Upper lobe of right lung (tissue), 1 donor: ENCODE data around the gene DLG4. TPM values are rescaled to one million over a fixed set of nuclear protein-coding genes. Genes with fewer than 3 reads are reported as not detected.
A peak's percentile ranks its signal among the peaks of the same experiment; 100 is the strongest.

ENCODE experiments used
- ATAC-seq: fragments of 200-7000 bp; cut with Tn5 transposase; one replicate; pipeline ENCODE4 v1.9.1; 2020; ENCODE audit warnings: mild to moderate bottlenecking, moderate library complexity
- DNase-seq: peaks from one replicate; pipeline ENCODE4 v3.0.0-alpha.2; 2020
- H3K27ac ChIP-seq: fragments of 200-600 bp; one replicate; pipeline ENCODE4 v1.8.0; 2022
- H3K27me3 ChIP-seq: fragments of 200-600 bp; one replicate; pipeline ENCODE4 v1.8.0; 2022; ENCODE audit warnings: mild to moderate bottlenecking
- H3K36me3 ChIP-seq: fragments of 200-600 bp; one replicate; pipeline ENCODE4 v1.8.0; 2022
- H3K4me1 ChIP-seq: fragments of 200-600 bp; one replicate; pipeline ENCODE4 v1.8.0; 2022
- H3K4me3 ChIP-seq: fragments of 200-600 bp; one replicate; pipeline ENCODE4 v1.8.0; 2022; ENCODE audit warnings: mild to moderate bottlenecking
- H3K9me3 ChIP-seq: fragments of 200-600 bp; one replicate; pipeline ENCODE4 v1.8.0; 2022
- intact Hi-C: fragments of 100-400 bp; cut with DNase I; formaldehyde crosslinking; loops from one replicate; pipeline ENCODE4 v1.11.0; 2022
- total RNA-seq: library from RNA; stranded (reverse); fragmentation: NEBNext Ultra II Directional; extraction: Animal tissue kit (Norgen Biotek cat#: 25700); gene quantifications from one replicate; pipeline ENCODE4 v1.2.1, GENCODE V29; 2021
- TF ChIP-seq, protein P1 (sequence below): fragments of 200-600 bp; IDR thresholded peaks from one replicate; pipeline ENCODE4 v1.8.0; 2022; ENCODE audit warnings: antibody characterized with exemption
- donor health status: DM: no; HTN: yes; CAD: no; lungs with severe emphysema.

DLG4 gene
- total RNA-seq, 1 donor from 2014 or later: 30.7 TPM

DNA sequence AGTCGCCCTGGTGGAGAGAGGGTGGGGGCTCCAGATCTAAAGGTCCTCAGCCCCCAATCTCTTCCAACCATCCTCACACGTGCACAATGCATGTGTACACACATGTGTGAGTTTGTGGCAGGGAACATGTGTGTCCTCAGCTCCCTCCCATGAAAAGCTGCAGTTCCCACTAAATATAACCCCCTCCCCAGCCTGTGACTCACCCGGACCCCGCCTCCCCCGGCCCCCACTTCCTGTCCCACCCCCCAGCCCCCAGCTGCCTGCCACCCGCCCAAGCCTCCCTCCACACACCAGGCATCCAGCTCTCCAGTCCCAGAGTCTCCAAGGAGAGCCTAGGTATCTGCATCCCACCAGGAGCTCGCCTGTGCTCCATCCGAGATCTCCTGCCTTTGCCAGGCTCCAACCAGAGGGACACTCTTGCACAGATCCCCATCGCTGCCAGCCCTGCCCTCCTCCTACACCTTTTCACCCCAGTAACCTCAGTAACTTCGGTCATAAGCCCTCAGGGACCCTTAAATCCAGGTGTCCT lies 3.9 kb downstream of the DLG4 start:
- intact Hi-C loops: no loop called here
- TF ChIP-seq, protein P1, sequence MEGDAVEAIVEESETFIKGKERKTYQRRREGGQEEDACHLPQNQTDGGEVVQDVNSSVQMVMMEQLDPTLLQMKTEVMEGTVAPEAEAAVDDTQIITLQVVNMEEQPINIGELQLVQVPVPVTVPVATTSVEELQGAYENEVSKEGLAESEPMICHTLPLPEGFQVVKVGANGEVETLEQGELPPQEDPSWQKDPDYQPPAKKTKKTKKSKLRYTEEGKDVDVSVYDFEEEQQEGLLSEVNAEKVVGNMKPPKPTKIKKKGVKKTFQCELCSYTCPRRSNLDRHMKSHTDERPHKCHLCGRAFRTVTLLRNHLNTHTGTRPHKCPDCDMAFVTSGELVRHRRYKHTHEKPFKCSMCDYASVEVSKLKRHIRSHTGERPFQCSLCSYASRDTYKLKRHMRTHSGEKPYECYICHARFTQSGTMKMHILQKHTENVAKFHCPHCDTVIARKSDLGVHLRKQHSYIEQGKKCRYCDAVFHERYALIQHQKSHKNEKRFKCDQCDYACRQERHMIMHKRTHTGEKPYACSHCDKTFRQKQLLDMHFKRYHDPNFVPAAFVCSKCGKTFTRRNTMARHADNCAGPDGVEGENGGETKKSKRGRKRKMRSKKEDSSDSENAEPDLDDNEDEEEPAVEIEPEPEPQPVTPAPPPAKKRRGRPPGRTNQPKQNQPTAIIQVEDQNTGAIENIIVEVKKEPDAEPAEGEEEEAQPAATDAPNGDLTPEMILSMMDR: no peak
- Histone ChIP-seq H3K4me1 (peaks cover 51% of the 10 kb centered on the region), H3K27ac (peak overlapping the region; percentile 30), H3K36me3 (no peaks in the 10 kb centered on the region), H3K27me3 (no peaks in the 10 kb centered on the region), H3K4me3 (peak overlapping the region; percentile 51), H3K9me3 (no peaks in the 10 kb centered on the region)
- DNase-seq: no peak
- ATAC-seq: no peak

GRCh38 chr17:7215136-7215638 lies 4.4 kb downstream of the DLG4 start:
- Histone ChIP-seq H3K9me3 (no peaks in the 10 kb centered on the region), H3K36me3 (no peaks in the 10 kb centered on the region), H3K4me1 (peaks cover 45% of the 10 kb centered on the region), H3K4me3 (peak overlapping the region; percentile 66), H3K27me3 (no peaks in the 10 kb centered on the region), H3K27ac (peak overlapping the region; percentile 73)
- DNase-seq: no peak
- ATAC-seq: no peak
- TF ChIP-seq, protein P1: no peak
- intact Hi-C loops: no loop called here

- peak; percentile 93 for ATAC-seq
- TF ChIP-seq, protein P1: peak; percentile 52
- intact Hi-C loops: no loop called here
These were observed 5.1 kb downstream of the DLG4 start for GRCh38 chr17:7214300-7215135.

DNA sequence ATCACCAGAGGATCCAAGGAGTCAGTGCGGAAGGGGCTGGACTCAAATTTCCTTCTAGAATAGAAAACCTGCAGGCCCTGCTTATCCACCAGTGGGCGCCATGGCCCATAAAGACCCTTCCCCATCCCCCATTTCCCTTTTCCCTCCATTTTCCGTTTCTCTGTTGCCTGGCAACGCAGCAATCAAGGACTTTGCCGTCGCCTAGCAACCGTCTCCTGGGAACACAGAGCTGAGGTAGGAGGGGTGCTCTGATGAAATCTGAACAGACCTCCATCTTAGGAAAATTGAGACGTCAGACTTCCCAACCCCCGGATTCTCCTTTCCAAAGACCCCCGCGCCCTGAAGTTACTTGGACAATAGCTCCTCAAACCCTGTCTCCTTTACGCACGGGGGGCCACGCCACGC lies 5.7 kb downstream of the DLG4 start:
- Histone ChIP-seq H3K4me1 (peaks cover 39% of the 10 kb centered on the region), H3K36me3 (no peaks in the 10 kb centered on the region), H3K27ac (peak overlapping the region; percentile 73), H3K4me3 (peak overlapping the region; percentile 66), H3K27me3 (no peaks in the 10 kb centered on the region), H3K9me3 (no peaks in the 10 kb centered on the region)
- TF ChIP-seq, protein P1: peak; percentile 33
- DNase-seq: no peak
- ATAC-seq: peak; percentile 0
- intact Hi-C loops: no loop called here

More at GRCh38 chr17:7214300-7215135, 5.1 kb downstream of the DLG4 start:
- H3K4me3 ChIP-seq: peak overlapping the region; percentile 66
- no peaks in the 10 kb centered on the region for H3K9me3 ChIP-seq
- no peaks in the 10 kb centered on the region for H3K36me3 ChIP-seq
- peak; percentile 100 for DNase-seq
- peaks cover 45% of the 10 kb centered on the region for H3K4me1 ChIP-seq
- no peaks in the 10 kb centered on the region for H3K27me3 ChIP-seq
- peak overlapping the region; percentile 73 for H3K27ac ChIP-seq

GRCh38 chr17:7211491-7212273 lies 8.0 kb downstream of the DLG4 start:
- no peaks in the 10 kb centered on the region for H3K27me3 ChIP-seq
- no peak for ATAC-seq
- no peak overlapping the region for H3K4me3 ChIP-seq
- TF ChIP-seq, protein P1: no peak
- peaks cover 23% of the 10 kb centered on the region for H3K4me1 ChIP-seq
- no peak for DNase-seq
- intact Hi-C loops: no loop called here
- no peak overlapping the region for H3K27ac ChIP-seq
- H3K36me3 ChIP-seq: no peaks in the 10 kb centered on the region
- H3K9me3 ChIP-seq: no peaks in the 10 kb centered on the region
